ENCODE data around the gene GIPC3.

Gene GIPC3

GRCh38 chr19:3641515-3642269, 56.4 kb downstream of the GIPC3 start:
- DNase-seq: no peak

GRCh38 chr19:3642296-3642695, 57.0 kb downstream of the GIPC3 start:
- no peak for DNase-seq

Data from COR-L47 (cell line).